ENCODE data around the gene AXL. TPM values are rescaled to one million over a fixed set of nuclear protein-coding genes. Genes with fewer than 3 reads are reported as not detected.

The AXL gene
- total and polyA plus RNA-seq, 9 of the 15 experiments (the other 6 are each of a cell fraction or from before 2014, with no cell fraction given): 0.80 to 6.6 (median 1.6) TPM

GRCh38 chr19:41263850-41264580 is 45.0 kb downstream of the AXL start, which contains the start of gene HNRNPUL1 (continued):
- TF ChIP-seq PCBP2 (IDR thresholded peaks at IDR 0.05; ENCODE audit: low read depth, low read length, poor library complexity, severe bottlenecking) (no peak), IRF1 (CRISPR knock-in tag; IDR thresholded peaks at IDR 0.05; ENCODE audit: borderline replicate concordance) (0 out of 2 replicates have a peak, but pooled peaks have one; percentile 38), TAF1 (IDR thresholded peaks at IDR 0.05; ENCODE audit: control insufficient read depth, extremely low read depth, insufficient read depth, low read length, severe bottlenecking) (peak; percentile 83), ZNF699 (CRISPR knock-in tag; IDR thresholded peaks at IDR 0.05; ENCODE audit: insufficient replicate concordance) (no peak), ELF4 (CRISPR knock-in tag; IDR thresholded peaks at IDR 0.05) (no peak; the same call in 1 of the 2 replicates), SNIP1 (IDR thresholded peaks at IDR 0.05; ENCODE audit: low read depth) (peak; percentile 59; the same call in 1 of the 2 replicates), GABPA (tag; conservative IDR thresholded peaks at IDR 0.05; ENCODE audit: low read depth) (peak; percentile 95), SMARCE1 (IDR thresholded peaks at IDR 0.05) (no peak), MITF (IDR thresholded peaks at IDR 0.05) (no peak), CUX1 (CRISPR knock-in tag; IDR thresholded peaks at IDR 0.05) (no peak), NELFE (IDR thresholded peaks at IDR 0.05; ENCODE audit: insufficient read depth, insufficient read length) (no peak), POLR2AphosphoS5 (IDR thresholded peaks at IDR 0.05; ENCODE audit: control insufficient read depth, insufficient read depth, low read depth, low read length) (0 out of 2 replicates have a peak, but pooled peaks have one; percentile 23), NBN (IDR thresholded peaks at IDR 0.05; ENCODE audit: low read depth) (peak; percentile 81), NRF1 (conservative IDR thresholded peaks at IDR 0.05 in 1 of 2, IDR thresholded peaks at IDR 0.05 in 1 of 2) (peak; percentile 93 to 94), KDM4B (IDR thresholded peaks at IDR 0.05; ENCODE audit: borderline replicate concordance in 2 of 2, low read depth in 1 of 2) (peak in 1 of 2 experiments; percentile 99; a peak in 2 of 4 replicates), ZBTB7A (IDR thresholded peaks at IDR 0.05; ENCODE audit: borderline replicate concordance, control insufficient read depth, low read depth, low read length) (peak; percentile 23; the same call in 1 of the 2 replicates), DDX20 (tag; IDR thresholded peaks at IDR 0.05; ENCODE audit: low read depth) (no peak), KAT2B (IDR thresholded peaks at IDR 0.05; ENCODE audit: low read depth, low read length) (no peak), CXXC5 (CRISPR knock-in tag; IDR thresholded peaks at IDR 0.05) (peak; percentile 100), HDAC8 (tag; IDR thresholded peaks at IDR 0.05) (peak; percentile 87)
